Glomerular endothelial cell (primary cell): ENCODE data around the gene KHDRBS2. TPM values are rescaled to one million over a fixed set of nuclear protein-coding genes. Genes with fewer than 3 reads are reported as not detected.

Source experiments
- DNase-seq: peaks from one replicate; pipeline ENCODE4 v3.0.0-alpha.2; 2011; ENCODE audit warnings: low read depth, low spot score; ENCODE audit errors: extremely low read depth
- total RNA-seq: library from RNA; depleted of rRNA; stranded (reverse); fragments of >200 nt; gene quantifications from 2 replicates; pipeline ENCODE4 v1.2.3, GENCODE V29; 2015

KHDRBS2 gene
- total RNA-seq, 1 donor from 2014 or later = not detected

DNA sequence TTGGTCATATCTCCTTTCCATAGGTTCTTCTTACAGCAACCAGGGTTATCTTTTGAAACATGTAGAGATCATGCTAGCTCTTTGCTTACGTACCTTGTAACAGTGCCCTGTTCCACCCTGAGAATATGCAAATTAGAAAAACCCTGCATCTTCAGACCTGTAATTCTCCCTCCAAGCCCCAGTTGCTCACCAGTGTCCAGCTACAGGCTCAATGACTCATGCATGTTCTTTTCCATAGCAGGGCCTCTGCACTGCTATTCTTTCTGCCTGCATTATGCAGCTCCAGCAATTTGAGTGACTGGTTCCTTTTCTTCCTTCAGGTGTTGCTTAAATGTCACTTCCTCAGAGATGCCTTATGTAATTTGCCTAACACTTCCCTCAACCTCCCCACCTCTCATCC, 636.2 kb downstream of the KHDRBS2 start:
- no peak for DNase-seq

DNA sequence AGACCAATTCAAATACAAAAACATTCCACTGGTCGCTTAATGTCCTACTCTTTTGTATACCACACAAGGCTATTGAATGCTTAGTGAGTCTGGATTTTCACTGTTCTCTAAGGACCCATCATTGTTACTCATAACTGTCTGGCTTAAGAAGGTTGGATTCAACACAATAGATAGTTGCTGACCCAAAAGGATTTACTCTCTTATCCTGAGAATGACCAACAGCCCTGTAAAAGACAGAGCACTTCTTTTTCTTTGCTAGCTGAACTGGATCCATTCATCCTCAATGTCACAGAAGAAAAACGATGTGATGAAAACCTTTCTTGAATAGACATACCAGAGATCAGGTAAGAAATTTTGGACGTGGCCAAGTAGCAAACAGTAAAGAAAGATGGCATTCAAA, 645.6 kb downstream of the KHDRBS2 start:
- DNase-seq = no peak
